ENCODE data around the gene MICAL2.

Gene MICAL2

GRCh38 chr11:12147827-12148226 is 37.4 kb downstream of the MICAL2 start:
- H3K9me3 ChIP-seq, result no peaks in the 10 kb centered on the region
- TF ChIP-seq CTCF (IDR thresholded peaks at IDR 0.05), result no peak

GRCh38 chr11:12148466-12148865 is 38.1 kb downstream of the MICAL2 start:
- TF ChIP-seq CTCF (IDR thresholded peaks at IDR 0.05), result no peak
- no peaks in the 10 kb centered on the region for H3K9me3 ChIP-seq
- H3K36me3 ChIP-seq, result no peaks in the 10 kb centered on the region
- no peaks in the 10 kb centered on the region for H3K4me1 ChIP-seq (ENCODE audit: control insufficient read depth in 1 of 2, insufficient read depth in 1 of 2, low read depth in 1 of 2, low read length in 1 of 2)
- no peak overlapping the region for H3K4me3 ChIP-seq (ENCODE audit: low read depth in 1 of 2, low read length in 1 of 2)
- no peaks in the 10 kb centered on the region for H3K27me3 ChIP-seq
- H3K27ac ChIP-seq, result no peak overlapping the region

More at GRCh38 chr11:12147827-12148226, 37.4 kb downstream of the MICAL2 start:
- H3K27me3 ChIP-seq, result no peaks in the 10 kb centered on the region
- H3K36me3 ChIP-seq, result no peaks in the 10 kb centered on the region
- no peak overlapping the region for H3K4me3 ChIP-seq (ENCODE audit: low read depth in 1 of 2, low read length in 1 of 2)
- H3K4me1 ChIP-seq (ENCODE audit: control insufficient read depth in 1 of 2, insufficient read depth in 1 of 2, low read depth in 1 of 2, low read length in 1 of 2), result no peaks in the 10 kb centered on the region
- H3K27ac ChIP-seq, result no peak overlapping the region

GRCh38 chr11:12148882-12149281 is 38.5 kb downstream of the MICAL2 start:
- H3K9me3 ChIP-seq, result no peaks in the 10 kb centered on the region
- H3K27me3 ChIP-seq, result no peaks in the 10 kb centered on the region
- no peak overlapping the region for H3K4me3 ChIP-seq (ENCODE audit: low read depth in 1 of 2, low read length in 1 of 2)
- no peaks in the 10 kb centered on the region for H3K4me1 ChIP-seq (ENCODE audit: control insufficient read depth in 1 of 2, insufficient read depth in 1 of 2, low read depth in 1 of 2, low read length in 1 of 2)
- no peak for TF ChIP-seq CTCF (IDR thresholded peaks at IDR 0.05)
- H3K27ac ChIP-seq, result no peak overlapping the region
- no peaks in the 10 kb centered on the region for H3K36me3 ChIP-seq

GRCh38 chr11:12149672-12150225 is 39.4 kb downstream of the MICAL2 start:
- Histone ChIP-seq H3K4me1 (ENCODE audit: control insufficient read depth in 1 of 2, insufficient read depth in 1 of 2, low read depth in 1 of 2, low read length in 1 of 2) (no peaks in the 10 kb centered on the region), H3K27me3 (no peaks in the 10 kb centered on the region), H3K36me3 (no peaks in the 10 kb centered on the region), H3K9me3 (no peaks in the 10 kb centered on the region), H3K4me3 (ENCODE audit: low read depth in 1 of 2, low read length in 1 of 2) (no peak overlapping the region), H3K27ac (no peak overlapping the region)
- no peak for TF ChIP-seq CTCF (IDR thresholded peaks at IDR 0.05)

- no peaks in the 10 kb centered on the region for H3K9me3 ChIP-seq
- H3K27ac ChIP-seq, result no peak overlapping the region
- TF ChIP-seq CTCF (IDR thresholded peaks at IDR 0.05), result no peak
- no peak overlapping the region for H3K4me3 ChIP-seq (ENCODE audit: low read depth in 1 of 2, low read length in 1 of 2)
- no peaks in the 10 kb centered on the region for H3K4me1 ChIP-seq (ENCODE audit: control insufficient read depth in 1 of 2, insufficient read depth in 1 of 2, low read depth in 1 of 2, low read length in 1 of 2)
- no peaks in the 10 kb centered on the region for H3K27me3 ChIP-seq
- H3K36me3 ChIP-seq, result no peaks in the 10 kb centered on the region
These were observed 40.5 kb downstream of the MICAL2 start for GRCh38 chr11:12150831-12151382.

All from neutrophil (primary cell).